Measurements from ENCODE around the gene SKAP1. TPM values are rescaled to one million over a fixed set of nuclear protein-coding genes. Genes with fewer than 3 reads are reported as not detected.
A peak's percentile ranks its signal among the peaks of the same experiment; 100 is the strongest.

The SKAP1 gene
- total and polyA plus RNA-seq, 4 donors, result 4.4 to 36.1 (median 24.7) TPM

DNA sequence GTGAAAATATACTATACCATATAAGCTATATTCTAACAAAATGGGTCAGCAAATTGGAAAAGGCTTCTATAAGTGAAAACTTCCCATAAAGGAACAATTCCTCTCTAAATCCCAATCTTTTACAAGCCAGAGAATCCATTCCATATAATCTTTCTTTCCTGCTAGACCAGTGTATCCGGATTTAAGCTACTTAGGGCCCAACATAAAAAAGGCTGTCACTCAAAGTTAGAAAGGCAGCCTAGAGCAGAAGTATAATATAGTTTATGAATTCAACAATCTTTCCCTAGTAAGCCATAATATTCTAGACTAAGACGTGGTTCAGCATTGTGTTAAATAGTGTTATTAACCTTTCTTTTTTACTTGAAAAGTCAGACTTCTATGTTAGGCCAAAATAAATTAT is 93.0 kb downstream of the SKAP1 start:
- no peaks in the 10 kb centered on the region for H3K27me3 ChIP-seq (ENCODE audit: control insufficient read depth, insufficient read depth, low read length)
- H3K9me3 ChIP-seq (ENCODE audit: control insufficient read depth, insufficient read depth, low read length), result no peaks in the 10 kb centered on the region
- no CpG with 5 or more reads among the region's 2 CpGs for WGBS (ENCODE audit: insufficient coverage)
- no peak overlapping the region for H3K4me3 ChIP-seq (ENCODE audit: low read depth, low read length)
- H3K27ac ChIP-seq (ENCODE audit: low read depth, low read length), result no peak overlapping the region
- no peaks in the 10 kb centered on the region for H3K36me3 ChIP-seq (ENCODE audit: control insufficient read depth, insufficient read depth, low read length)
- no peak for DNase-seq (ENCODE audit: low read depth in 4 of 6, low spot score in 6 of 6)
- H3K4me1 ChIP-seq (ENCODE audit: control insufficient read depth, insufficient read depth, low read length), result no peaks in the 10 kb centered on the region

DNA sequence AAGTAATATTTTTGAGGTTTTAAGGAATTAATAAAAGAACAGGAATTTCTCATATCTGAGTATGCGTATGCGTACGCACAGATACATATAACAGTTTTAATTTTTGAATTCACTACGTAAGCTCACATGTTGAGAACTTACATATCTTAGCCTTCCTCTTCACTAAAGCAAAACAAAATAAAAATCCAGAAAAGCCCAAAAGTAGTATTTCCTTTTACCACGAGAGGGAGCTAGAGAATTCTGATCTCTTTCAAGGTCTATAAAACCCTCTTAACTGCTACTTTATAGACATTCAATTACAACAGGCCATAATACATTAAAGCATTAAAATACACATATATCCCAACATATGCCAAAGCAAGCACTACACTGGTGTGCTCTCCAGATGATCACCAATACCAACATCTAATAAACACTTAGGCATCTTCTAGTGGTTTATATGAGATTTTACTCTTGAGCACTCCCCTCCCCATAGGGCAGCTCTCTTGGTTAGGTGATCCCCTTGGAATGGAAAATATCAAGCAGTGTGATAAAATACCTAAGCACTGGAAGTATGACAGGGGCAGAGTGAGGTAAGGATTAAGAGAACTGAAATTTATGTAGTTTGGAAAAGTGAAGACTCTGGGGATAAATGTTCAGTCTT is 94.0 kb downstream of the SKAP1 start:
- H3K36me3 ChIP-seq (ENCODE audit: control insufficient read depth, insufficient read depth, low read length), result no peaks in the 10 kb centered on the region
- H3K27ac ChIP-seq (ENCODE audit: low read depth, low read length), result no peak overlapping the region
- WGBS (ENCODE audit: insufficient coverage), result no CpG with 5 or more reads among the region's 5 CpGs
- H3K4me3 ChIP-seq (ENCODE audit: low read depth, low read length), result no peak overlapping the region
- no peaks in the 10 kb centered on the region for H3K27me3 ChIP-seq (ENCODE audit: control insufficient read depth, insufficient read depth, low read length)
- peak; percentile 84 to 98 (median 86) for DNase-seq (ENCODE audit: low read depth in 4 of 6, low spot score in 6 of 6)
- H3K9me3 ChIP-seq (ENCODE audit: control insufficient read depth, insufficient read depth, low read length), result no peaks in the 10 kb centered on the region
- H3K4me1 ChIP-seq (ENCODE audit: control insufficient read depth, insufficient read depth, low read length), result peaks cover 4% of the 10 kb centered on the region

GRCh38 chr17:48335146-48335784 is 94.7 kb downstream of the SKAP1 start:
- peak in 1 of 6 donors; percentile 62 for DNase-seq (ENCODE audit: low read depth in 4 of 6, low spot score in 6 of 6)
- peaks cover 4% of the 10 kb centered on the region for H3K4me1 ChIP-seq (ENCODE audit: control insufficient read depth, insufficient read depth, low read length)
- H3K36me3 ChIP-seq (ENCODE audit: control insufficient read depth, insufficient read depth, low read length), result no peaks in the 10 kb centered on the region
- H3K9me3 ChIP-seq (ENCODE audit: control insufficient read depth, insufficient read depth, low read length), result no peaks in the 10 kb centered on the region
- no peaks in the 10 kb centered on the region for H3K27me3 ChIP-seq (ENCODE audit: control insufficient read depth, insufficient read depth, low read length)
- no peak overlapping the region for H3K4me3 ChIP-seq (ENCODE audit: low read depth, low read length)
- H3K27ac ChIP-seq (ENCODE audit: low read depth, low read length), result no peak overlapping the region

DNA sequence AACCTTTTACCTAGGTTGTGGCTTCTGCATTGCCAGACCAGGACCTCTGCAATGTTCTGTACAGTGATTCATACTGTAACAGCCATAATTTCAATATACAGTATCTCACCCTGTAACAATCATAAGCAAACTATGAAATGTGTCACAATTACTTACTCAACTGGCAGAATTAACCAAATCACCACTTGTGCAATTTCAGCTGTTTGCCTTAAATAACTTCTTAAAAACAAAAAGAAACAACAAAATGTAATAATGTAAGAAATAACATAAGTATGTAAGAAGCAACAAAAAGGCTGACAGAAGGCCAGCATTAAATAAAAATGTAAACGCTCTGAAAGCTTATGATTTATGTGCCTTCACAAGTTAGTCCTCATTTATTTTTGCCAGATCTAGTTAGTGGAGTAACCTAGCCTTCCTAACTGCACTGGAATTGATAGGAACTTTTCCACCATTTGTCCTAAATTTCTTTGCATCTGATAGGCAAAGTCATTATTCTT is 96.9 kb downstream of the SKAP1 start:
- no CpG with 5 or more reads among the region's 1 CpG for WGBS (ENCODE audit: insufficient coverage)
- Histone ChIP-seq H3K4me3 (ENCODE audit: low read depth, low read length) (no peak overlapping the region), H3K27ac (ENCODE audit: low read depth, low read length) (no peak overlapping the region), H3K9me3 (ENCODE audit: control insufficient read depth, insufficient read depth, low read length) (no peaks in the 10 kb centered on the region), H3K27me3 (ENCODE audit: control insufficient read depth, insufficient read depth, low read length) (no peaks in the 10 kb centered on the region), H3K36me3 (ENCODE audit: control insufficient read depth, insufficient read depth, low read length) (no peaks in the 10 kb centered on the region), H3K4me1 (ENCODE audit: control insufficient read depth, insufficient read depth, low read length) (peaks cover 4% of the 10 kb centered on the region)
- peak in 1 of 6 donors; percentile 65 for DNase-seq (ENCODE audit: low read depth in 4 of 6, low spot score in 6 of 6)

DNA sequence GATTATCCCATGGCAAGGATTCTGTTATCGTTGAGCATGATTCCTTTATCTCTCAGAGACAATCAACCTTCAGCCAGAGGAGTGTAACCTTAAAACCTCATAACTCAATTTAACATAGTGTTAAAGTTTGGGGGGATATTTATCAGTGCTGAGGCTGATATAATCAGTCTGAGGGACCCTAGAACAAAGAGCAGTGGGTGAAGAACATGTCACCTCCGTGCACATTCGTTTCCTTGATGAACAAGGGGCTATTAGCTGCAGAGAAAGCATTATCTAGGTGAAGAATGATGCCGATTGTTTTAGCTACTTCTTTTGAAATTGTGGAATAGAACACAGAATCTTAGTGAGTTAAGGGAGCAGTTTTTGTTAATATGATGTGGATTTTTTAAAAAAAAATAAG is 99.1 kb downstream of the SKAP1 start:
- peaks cover 4% of the 10 kb centered on the region for H3K4me1 ChIP-seq (ENCODE audit: control insufficient read depth, insufficient read depth, low read length)
- 57% methylated on average over 2 of the region's 4 CpGs for WGBS (ENCODE audit: insufficient coverage)
- no peak overlapping the region for H3K4me3 ChIP-seq (ENCODE audit: low read depth, low read length)
- no peaks in the 10 kb centered on the region for H3K27me3 ChIP-seq (ENCODE audit: control insufficient read depth, insufficient read depth, low read length)
- peak in 1 of 6 donors; percentile 77 for DNase-seq (ENCODE audit: low read depth in 4 of 6, low spot score in 6 of 6)
- no peaks in the 10 kb centered on the region for H3K36me3 ChIP-seq (ENCODE audit: control insufficient read depth, insufficient read depth, low read length)
- H3K9me3 ChIP-seq (ENCODE audit: control insufficient read depth, insufficient read depth, low read length), result no peaks in the 10 kb centered on the region
- H3K27ac ChIP-seq (ENCODE audit: low read depth, low read length), result peak overlapping the region; percentile 0

- Histone ChIP-seq H3K27ac (ENCODE audit: low read depth, low read length) (peak overlapping the region; percentile 0), H3K9me3 (ENCODE audit: control insufficient read depth, insufficient read depth, low read length) (no peaks in the 10 kb centered on the region), H3K27me3 (ENCODE audit: control insufficient read depth, insufficient read depth, low read length) (no peaks in the 10 kb centered on the region), H3K36me3 (ENCODE audit: control insufficient read depth, insufficient read depth, low read length) (no peaks in the 10 kb centered on the region), H3K4me3 (ENCODE audit: low read depth, low read length) (no peak overlapping the region), H3K4me1 (ENCODE audit: control insufficient read depth, insufficient read depth, low read length) (peaks cover 4% of the 10 kb centered on the region)
- 20% methylated on average over 1 of the region's 3 CpGs for WGBS (ENCODE audit: insufficient coverage)
- DNase-seq (ENCODE audit: low read depth in 4 of 6, low spot score in 6 of 6), result peak in 2 of 6 donors; percentile 32 to 84
These were observed 99.6 kb downstream of the SKAP1 start for GRCh38 chr17:48330421-48330820.

GRCh38 chr17:48328457-48328856 is 101.6 kb downstream of the SKAP1 start:
- Histone ChIP-seq H3K9me3 (ENCODE audit: control insufficient read depth, insufficient read depth, low read length) (no peaks in the 10 kb centered on the region), H3K4me3 (ENCODE audit: low read depth, low read length) (no peak overlapping the region), H3K27ac (ENCODE audit: low read depth, low read length) (no peak overlapping the region), H3K36me3 (ENCODE audit: control insufficient read depth, insufficient read depth, low read length) (no peaks in the 10 kb centered on the region), H3K4me1 (ENCODE audit: control insufficient read depth, insufficient read depth, low read length) (peaks cover 4% of the 10 kb centered on the region), H3K27me3 (ENCODE audit: control insufficient read depth, insufficient read depth, low read length) (no peaks in the 10 kb centered on the region)
- no peak for DNase-seq (ENCODE audit: low read depth in 4 of 6, low spot score in 6 of 6)
- no CpG with 5 or more reads among the region's 1 CpG for WGBS (ENCODE audit: insufficient coverage)

DNA sequence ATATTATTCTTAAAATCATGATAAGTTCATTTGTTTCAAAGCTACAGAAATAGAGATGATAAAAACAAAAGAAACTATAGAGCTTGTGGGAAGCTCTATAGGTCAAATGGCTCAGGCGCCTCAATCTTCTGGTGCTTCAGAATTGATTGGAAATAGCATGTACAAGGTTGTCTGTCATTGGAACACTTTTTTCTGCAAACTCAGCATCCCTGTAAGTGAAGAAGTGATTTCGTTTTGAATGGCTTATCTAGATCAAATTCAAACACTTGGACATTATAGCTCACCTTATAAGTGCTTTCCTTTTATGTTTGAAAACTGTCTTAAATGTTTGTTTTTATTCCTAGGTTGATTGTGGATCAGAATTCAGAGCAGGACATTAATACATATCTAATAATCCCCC is 103.7 kb downstream of the SKAP1 start:
- H3K4me1 ChIP-seq (ENCODE audit: control insufficient read depth, insufficient read depth, low read length), result peaks cover 2% of the 10 kb centered on the region
- H3K27me3 ChIP-seq (ENCODE audit: control insufficient read depth, insufficient read depth, low read length), result no peaks in the 10 kb centered on the region
- no peak overlapping the region for H3K4me3 ChIP-seq (ENCODE audit: low read depth, low read length)
- no peaks in the 10 kb centered on the region for H3K9me3 ChIP-seq (ENCODE audit: control insufficient read depth, insufficient read depth, low read length)
- H3K36me3 ChIP-seq (ENCODE audit: control insufficient read depth, insufficient read depth, low read length), result no peaks in the 10 kb centered on the region
- DNase-seq (ENCODE audit: low read depth in 4 of 6, low spot score in 6 of 6), result no peak
- WGBS (ENCODE audit: insufficient coverage), result no CpG with 5 or more reads among the region's 2 CpGs
- H3K27ac ChIP-seq (ENCODE audit: low read depth, low read length), result no peak overlapping the region

DNA sequence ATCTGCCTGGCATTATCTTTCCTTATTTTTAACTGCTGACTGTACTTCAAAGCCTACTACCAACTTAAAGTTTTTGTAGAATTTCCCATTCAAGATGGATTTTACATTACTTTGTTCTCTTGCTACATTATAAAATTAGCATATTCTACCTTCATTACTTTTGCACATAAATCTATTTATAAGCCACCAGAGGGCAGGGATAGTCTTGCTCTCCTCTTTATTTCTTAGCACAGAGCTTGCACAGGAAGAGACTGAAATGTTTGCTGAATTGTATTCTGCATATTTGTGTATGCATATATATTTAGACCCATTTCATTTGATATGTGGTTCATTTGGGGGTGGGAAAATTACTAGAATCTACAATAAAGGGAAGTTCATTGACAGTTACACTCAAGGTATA is 108.0 kb downstream of the SKAP1 start:
- H3K4me1 ChIP-seq (ENCODE audit: control insufficient read depth, insufficient read depth, low read length), result no peaks in the 10 kb centered on the region
- no peak overlapping the region for H3K4me3 ChIP-seq (ENCODE audit: low read depth, low read length)

GRCh38 chr17:48317732-48318131 is 112.3 kb downstream of the SKAP1 start:
- WGBS (ENCODE audit: insufficient coverage), result 71% methylated on average over 1 of the region's 1 CpG

More for the DNA sequence above, 108.0 kb downstream of the SKAP1 start:
- H3K27ac ChIP-seq (ENCODE audit: low read depth, low read length), result no peak overlapping the region
- H3K9me3 ChIP-seq (ENCODE audit: control insufficient read depth, insufficient read depth, low read length), result no peaks in the 10 kb centered on the region
- no peak for DNase-seq (ENCODE audit: low read depth in 4 of 6, low spot score in 6 of 6)
- no peaks in the 10 kb centered on the region for H3K27me3 ChIP-seq (ENCODE audit: control insufficient read depth, insufficient read depth, low read length)
- no peaks in the 10 kb centered on the region for H3K36me3 ChIP-seq (ENCODE audit: control insufficient read depth, insufficient read depth, low read length)

More at GRCh38 chr17:48317732-48318131, 112.3 kb downstream of the SKAP1 start:
- no peaks in the 10 kb centered on the region for H3K4me1 ChIP-seq (ENCODE audit: control insufficient read depth, insufficient read depth, low read length)
- H3K4me3 ChIP-seq (ENCODE audit: low read depth, low read length), result no peak overlapping the region
- no peak overlapping the region for H3K27ac ChIP-seq (ENCODE audit: low read depth, low read length)
- no peak for DNase-seq (ENCODE audit: low read depth in 4 of 6, low spot score in 6 of 6)
- no peaks in the 10 kb centered on the region for H3K9me3 ChIP-seq (ENCODE audit: control insufficient read depth, insufficient read depth, low read length)
- H3K36me3 ChIP-seq (ENCODE audit: control insufficient read depth, insufficient read depth, low read length), result no peaks in the 10 kb centered on the region
- H3K27me3 ChIP-seq (ENCODE audit: control insufficient read depth, insufficient read depth, low read length), result no peaks in the 10 kb centered on the region
